Stomach smooth muscle (tissue), 2 donors: Measurements from ENCODE around the gene SLC22A31.

Experiments
- H3K27ac ChIP-seq: one replicate; pipeline ENCODE4 v1.7.0; 2013; ENCODE audit warnings: mild to moderate bottlenecking, low read length, inconsistent platforms
- H3K27me3 ChIP-seq, 2 donors: one replicate each; pipeline ENCODE4 v1.7.0; 2013; ENCODE audit warnings: low read length in 2 of 2; ENCODE audit not compliant: insufficient read depth in 2 of 2, control insufficient read depth in 1 of 2
- H3K36me3 ChIP-seq, 2 donors: one replicate each; pipeline ENCODE4 v1.7.0; 2013; ENCODE audit warnings: low read length in 2 of 2; ENCODE audit not compliant: control insufficient read depth in 2 of 2, insufficient read depth in 2 of 2
- H3K4me1 ChIP-seq: one replicate; pipeline ENCODE4 v1.7.0; 2013; ENCODE audit warnings: low read length; ENCODE audit not compliant: control insufficient read depth, insufficient read depth
- H3K4me3 ChIP-seq, 2 donors: one replicate each; pipeline ENCODE4 v1.7.0; 2013; ENCODE audit warnings: low read length in 2 of 2
- H3K9ac ChIP-seq, 2 donors: one replicate each; pipeline ENCODE4 v1.7.0; 2013; ENCODE audit warnings: low read length in 2 of 2, mild to moderate bottlenecking in 1 of 2
- H3K9me3 ChIP-seq, 2 donors: one replicate each; pipeline ENCODE4 v1.7.0; 2013; ENCODE audit warnings: low read length in 2 of 2; ENCODE audit not compliant: control insufficient read depth in 2 of 2
- donor health status: healthy.
- donor health status: Pancreatic carcinoma.

The SLC22A31 gene

GRCh38 chr16:89237733-89238132 lies 37.4 kb upstream of the SLC22A31 start:
- Histone ChIP-seq H3K4me3 (no peak overlapping the region), H3K27ac (no peak overlapping the region), H3K9ac (no peak overlapping the region), H3K9me3 (no peaks in the 10 kb centered on the region), H3K27me3 (no peaks in the 10 kb centered on the region), H3K4me1 (peaks cover 7% of the 10 kb centered on the region), H3K36me3 (peaks cover 8 to 17% of the 10 kb centered on the region in 2 donors)

GRCh38 chr16:89233678-89234490 lies 33.5 kb upstream of the SLC22A31 start:
- no peak overlapping the region for H3K27ac ChIP-seq
- H3K4me1 ChIP-seq: no peaks in the 10 kb centered on the region
- no peaks in the 10 kb centered on the region for H3K9me3 ChIP-seq
- H3K9ac ChIP-seq: no peak overlapping the region
- H3K4me3 ChIP-seq: no peak overlapping the region
- no peaks in the 10 kb centered on the region for H3K27me3 ChIP-seq
- H3K36me3 ChIP-seq: peaks cover 28 to 46% of the 10 kb centered on the region in 2 donors

GRCh38 chr16:89232107-89232506 lies 31.8 kb upstream of the SLC22A31 start:
- no peak overlapping the region for H3K9ac ChIP-seq
- H3K9me3 ChIP-seq: peaks cover 5% of the 10 kb centered on the region in 2 donors
- H3K36me3 ChIP-seq: peaks cover 45 to 60% of the 10 kb centered on the region in 2 donors
- H3K27ac ChIP-seq: no peak overlapping the region
- H3K4me3 ChIP-seq: no peak overlapping the region
- H3K27me3 ChIP-seq: no peaks in the 10 kb centered on the region
- no peaks in the 10 kb centered on the region for H3K4me1 ChIP-seq

- Histone ChIP-seq H3K27me3 (no peaks in the 10 kb centered on the region), H3K27ac (no peak overlapping the region), H3K4me1 (no peaks in the 10 kb centered on the region), H3K9me3 (peaks cover 5 to 8% of the 10 kb centered on the region in 2 donors), H3K9ac (no peak overlapping the region), H3K4me3 (no peak overlapping the region), H3K36me3 (peaks cover 58 to 71% of the 10 kb centered on the region in 2 donors)
Observed at GRCh38 chr16:89230255-89230654, 29.9 kb upstream of the SLC22A31 start.

GRCh38 chr16:89224665-89225064 lies 24.3 kb upstream of the SLC22A31 start:
- Histone ChIP-seq H3K9me3 (peaks cover 5 to 8% of the 10 kb centered on the region in 2 donors), H3K9ac (no peak overlapping the region), H3K27ac (no peak overlapping the region), H3K27me3 (no peaks in the 10 kb centered on the region), H3K36me3 (peaks cover 62 to 65% of the 10 kb centered on the region in 2 donors), H3K4me3 (no peak overlapping the region), H3K4me1 (no peaks in the 10 kb centered on the region)

- Histone ChIP-seq H3K4me1 (no peaks in the 10 kb centered on the region), H3K27me3 (no peaks in the 10 kb centered on the region), H3K4me3 (no peak overlapping the region), H3K9me3 (peaks cover 5 to 8% of the 10 kb centered on the region in 2 donors), H3K36me3 (peaks cover 54 to 60% of the 10 kb centered on the region in 2 donors), H3K27ac (no peak overlapping the region), H3K9ac (no peak overlapping the region)
Observed at GRCh38 chr16:89222931-89223330, 22.6 kb upstream of the SLC22A31 start.

- Histone ChIP-seq H3K4me1 (no peaks in the 10 kb centered on the region), H3K4me3 (no peak overlapping the region), H3K27ac (no peak overlapping the region), H3K27me3 (no peaks in the 10 kb centered on the region), H3K9ac (no peak overlapping the region), H3K9me3 (no peaks in the 10 kb centered on the region), H3K36me3 (peaks cover 40 to 47% of the 10 kb centered on the region in 2 donors)
Observed at GRCh38 chr16:89221604-89222003, 21.3 kb upstream of the SLC22A31 start.

GRCh38 chr16:89219365-89219764 lies 19.0 kb upstream of the SLC22A31 start:
- Histone ChIP-seq H3K27me3 (no peaks in the 10 kb centered on the region), H3K36me3 (peaks cover 29 to 36% of the 10 kb centered on the region in 2 donors), H3K4me1 (peaks cover 6% of the 10 kb centered on the region), H3K4me3 (no peak overlapping the region), H3K9ac (no peak overlapping the region), H3K27ac (no peak overlapping the region), H3K9me3 (no peaks in the 10 kb centered on the region)

- Histone ChIP-seq H3K27ac (peak within 1 kb of the TSS; percentile 95), H3K4me3 (peak within 1 kb of the TSS; percentile 89 to 94), H3K27me3 (no peaks in the 10 kb centered on the region), H3K4me1 (peaks cover 6% of the 10 kb centered on the region), H3K9ac (peak within 1 kb of the TSS; percentile 93 to 95), H3K36me3 (peaks cover 20 to 26% of the 10 kb centered on the region in 2 donors), H3K9me3 (no peaks in the 10 kb centered on the region)
Observed at GRCh38 chr16:89217388-89218191, 17.3 kb upstream of the SLC22A31 start, which contains the start of gene ZNF778. Gene ZNF778 (plus strand): TSS chr16:89217703. CDS start chr16:89221128, 3,425 bp downstream.

- H3K27ac ChIP-seq: peak overlapping the region; percentile 95
- H3K4me3 ChIP-seq: peak overlapping the region; percentile 89 to 94
- H3K9ac ChIP-seq: peak overlapping the region; percentile 93 to 95
- no peaks in the 10 kb centered on the region for H3K9me3 ChIP-seq
- H3K36me3 ChIP-seq: peaks cover 17 to 20% of the 10 kb centered on the region in 2 donors
- no peaks in the 10 kb centered on the region for H3K27me3 ChIP-seq
- peaks cover 6% of the 10 kb centered on the region for H3K4me1 ChIP-seq
Observed at GRCh38 chr16:89217138-89217387, 16.7 kb upstream of the SLC22A31 start.
